Measurements from ENCODE around the gene USH1C.

- TF ChIP-seq ISL1 (CRISPR knock-in tag; IDR thresholded peaks at IDR 0.05) (no peak), RARB (CRISPR knock-in tag; IDR thresholded peaks at IDR 0.05) (no peak), TOX (CRISPR knock-in tag; IDR thresholded peaks at IDR 0.05; ENCODE audit: borderline replicate concordance) (no peak), SNAI2 (CRISPR knock-in tag; IDR thresholded peaks at IDR 0.05) (no peak), PPARA (CRISPR knock-in tag; IDR thresholded peaks at IDR 0.05; ENCODE audit: borderline replicate concordance) (no peak), ARNTL (CRISPR knock-in tag; IDR thresholded peaks at IDR 0.05; ENCODE audit: borderline replicate concordance, low read depth) (no peak), ESRRG (CRISPR knock-in tag; IDR thresholded peaks at IDR 0.05) (no peak), ZFP3 (CRISPR knock-in tag; IDR thresholded peaks at IDR 0.05) (no peak), TCF4 (CRISPR knock-in tag; IDR thresholded peaks at IDR 0.05; ENCODE audit: borderline replicate concordance) (no peak)
- TF ChIP-seq, protein P1, sequence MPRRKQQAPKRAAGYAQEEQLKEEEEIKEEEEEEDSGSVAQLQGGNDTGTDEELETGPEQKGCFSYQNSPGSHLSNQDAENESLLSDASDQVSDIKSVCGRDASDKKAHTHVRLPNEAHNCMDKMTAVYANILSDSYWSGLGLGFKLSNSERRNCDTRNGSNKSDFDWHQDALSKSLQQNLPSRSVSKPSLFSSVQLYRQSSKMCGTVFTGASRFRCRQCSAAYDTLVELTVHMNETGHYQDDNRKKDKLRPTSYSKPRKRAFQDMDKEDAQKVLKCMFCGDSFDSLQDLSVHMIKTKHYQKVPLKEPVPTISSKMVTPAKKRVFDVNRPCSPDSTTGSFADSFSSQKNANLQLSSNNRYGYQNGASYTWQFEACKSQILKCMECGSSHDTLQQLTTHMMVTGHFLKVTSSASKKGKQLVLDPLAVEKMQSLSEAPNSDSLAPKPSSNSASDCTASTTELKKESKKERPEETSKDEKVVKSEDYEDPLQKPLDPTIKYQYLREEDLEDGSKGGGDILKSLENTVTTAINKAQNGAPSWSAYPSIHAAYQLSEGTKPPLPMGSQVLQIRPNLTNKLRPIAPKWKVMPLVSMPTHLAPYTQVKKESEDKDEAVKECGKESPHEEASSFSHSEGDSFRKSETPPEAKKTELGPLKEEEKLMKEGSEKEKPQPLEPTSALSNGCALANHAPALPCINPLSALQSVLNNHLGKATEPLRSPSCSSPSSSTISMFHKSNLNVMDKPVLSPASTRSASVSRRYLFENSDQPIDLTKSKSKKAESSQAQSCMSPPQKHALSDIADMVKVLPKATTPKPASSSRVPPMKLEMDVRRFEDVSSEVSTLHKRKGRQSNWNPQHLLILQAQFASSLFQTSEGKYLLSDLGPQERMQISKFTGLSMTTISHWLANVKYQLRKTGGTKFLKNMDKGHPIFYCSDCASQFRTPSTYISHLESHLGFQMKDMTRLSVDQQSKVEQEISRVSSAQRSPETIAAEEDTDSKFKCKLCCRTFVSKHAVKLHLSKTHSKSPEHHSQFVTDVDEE (CRISPR knock-in tag; IDR thresholded peaks at IDR 0.05), result no peak
Observed at GRCh38 chr11:17512101-17512500, 32.1 kb downstream of the USH1C start.

Data from SK-N-SH treated with all-trans-retinoic acid at 6 μM for 48 hours (cell line).